ENCODE results near the gene RUFY3. TPM values are rescaled to one million over a fixed set of nuclear protein-coding genes. Genes with fewer than 3 reads are reported as not detected.

RUFY3 gene
- total and polyA plus RNA-seq, 2 of the 13 experiments (the other 11 are each of a cell fraction or from before 2014, with no cell fraction given) = 17.9 to 25.3 TPM

DNA sequence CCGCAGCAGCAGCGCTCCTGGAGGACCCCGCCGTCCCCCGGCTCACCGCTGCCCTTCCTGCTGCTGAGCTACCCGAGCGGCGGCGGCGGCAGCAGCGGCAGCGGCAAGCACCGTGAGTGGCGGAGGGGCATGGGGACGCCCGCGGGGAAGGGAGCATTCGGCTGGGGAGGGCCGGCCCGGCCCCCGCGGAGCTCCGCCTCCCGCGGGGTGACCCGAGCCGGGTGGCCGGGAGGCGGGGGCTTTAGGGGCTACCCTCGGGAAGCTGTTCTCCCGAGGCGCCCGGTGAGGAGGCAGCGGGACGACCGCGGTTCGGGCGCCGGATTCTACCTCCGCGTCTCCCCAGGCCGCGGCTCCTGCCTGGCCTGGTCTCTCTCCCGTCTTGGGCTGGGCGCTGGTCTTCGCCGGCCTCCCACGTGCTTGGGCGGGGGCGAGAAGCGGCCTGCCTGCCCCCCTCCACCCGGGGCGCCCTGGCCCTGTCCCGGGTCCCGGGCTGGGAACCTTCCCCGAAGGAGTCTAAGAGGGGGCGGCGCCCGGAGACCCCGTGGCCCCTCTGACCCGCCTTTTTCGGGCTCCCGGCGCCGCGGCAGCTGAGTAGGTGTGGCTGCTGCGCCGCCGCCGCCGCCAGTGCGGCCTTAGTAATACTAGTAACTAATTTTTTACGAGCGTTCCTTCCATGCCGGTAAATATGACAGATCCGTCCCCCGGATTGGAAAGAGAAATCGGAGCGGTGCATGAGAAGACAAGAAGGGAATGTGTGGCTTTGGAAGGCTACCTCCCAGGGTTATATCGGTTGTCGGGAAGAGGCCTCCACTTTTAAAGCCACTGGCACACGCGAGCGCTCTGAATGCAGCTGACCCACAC lies 16.4 kb upstream of the RUFY3 start (continued):
- no peak for TF ChIP-seq LCORL (IDR thresholded peaks at IDR 0.05)
- no peak for TF ChIP-seq LCORL (CRISPR knock-in tag; IDR thresholded peaks at IDR 0.05)
- no peak for TF ChIP-seq ZNF678 (CRISPR knock-in tag; IDR thresholded peaks at IDR 0.05)
- TF ChIP-seq ZNF747 (CRISPR knock-in tag; IDR thresholded peaks at IDR 0.05; ENCODE audit: borderline replicate concordance) = no peak
- TF ChIP-seq, protein P1, sequence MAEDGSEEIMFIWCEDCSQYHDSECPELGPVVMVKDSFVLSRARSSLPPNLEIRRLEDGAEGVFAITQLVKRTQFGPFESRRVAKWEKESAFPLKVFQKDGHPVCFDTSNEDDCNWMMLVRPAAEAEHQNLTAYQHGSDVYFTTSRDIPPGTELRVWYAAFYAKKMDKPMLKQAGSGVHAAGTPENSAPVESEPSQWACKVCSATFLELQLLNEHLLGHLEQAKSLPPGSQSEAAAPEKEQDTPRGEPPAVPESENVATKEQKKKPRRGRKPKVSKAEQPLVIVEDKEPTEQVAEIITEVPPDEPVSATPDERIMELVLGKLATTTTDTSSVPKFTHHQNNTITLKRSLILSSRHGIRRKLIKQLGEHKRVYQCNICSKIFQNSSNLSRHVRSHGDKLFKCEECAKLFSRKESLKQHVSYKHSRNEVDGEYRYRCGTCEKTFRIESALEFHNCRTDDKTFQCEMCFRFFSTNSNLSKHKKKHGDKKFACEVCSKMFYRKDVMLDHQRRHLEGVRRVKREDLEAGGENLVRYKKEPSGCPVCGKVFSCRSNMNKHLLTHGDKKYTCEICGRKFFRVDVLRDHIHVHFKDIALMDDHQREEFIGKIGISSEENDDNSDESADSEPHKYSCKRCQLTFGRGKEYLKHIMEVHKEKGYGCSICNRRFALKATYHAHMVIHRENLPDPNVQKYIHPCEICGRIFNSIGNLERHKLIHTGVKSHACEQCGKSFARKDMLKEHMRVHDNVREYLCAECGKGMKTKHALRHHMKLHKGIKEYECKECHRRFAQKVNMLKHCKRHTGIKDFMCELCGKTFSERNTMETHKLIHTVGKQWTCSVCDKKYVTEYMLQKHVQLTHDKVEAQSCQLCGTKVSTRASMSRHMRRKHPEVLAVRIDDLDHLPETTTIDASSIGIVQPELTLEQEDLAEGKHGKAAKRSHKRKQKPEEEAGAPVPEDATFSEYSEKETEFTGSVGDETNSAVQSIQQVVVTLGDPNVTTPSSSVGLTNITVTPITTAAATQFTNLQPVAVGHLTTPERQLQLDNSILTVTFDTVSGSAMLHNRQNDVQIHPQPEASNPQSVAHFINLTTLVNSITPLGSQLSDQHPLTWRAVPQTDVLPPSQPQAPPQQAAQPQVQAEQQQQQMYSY (CRISPR knock-in tag; IDR thresholded peaks at IDR 0.05) = peak; percentile 20
- no peak for TF ChIP-seq MIXL1 (CRISPR knock-in tag; IDR thresholded peaks at IDR 0.05)
- no peak for TF ChIP-seq ZNF543 (CRISPR knock-in tag; IDR thresholded peaks at IDR 0.05)
- TF ChIP-seq ZNF775 (CRISPR knock-in tag; IDR thresholded peaks at IDR 0.05; ENCODE audit: borderline replicate concordance) = no peak
- TF ChIP-seq FOXK1 (CRISPR knock-in tag; IDR thresholded peaks at IDR 0.05; ENCODE audit: borderline replicate concordance, low read depth) = peak; percentile 2; the same call in 1 of the 2 replicates
- TF ChIP-seq, protein P2, sequence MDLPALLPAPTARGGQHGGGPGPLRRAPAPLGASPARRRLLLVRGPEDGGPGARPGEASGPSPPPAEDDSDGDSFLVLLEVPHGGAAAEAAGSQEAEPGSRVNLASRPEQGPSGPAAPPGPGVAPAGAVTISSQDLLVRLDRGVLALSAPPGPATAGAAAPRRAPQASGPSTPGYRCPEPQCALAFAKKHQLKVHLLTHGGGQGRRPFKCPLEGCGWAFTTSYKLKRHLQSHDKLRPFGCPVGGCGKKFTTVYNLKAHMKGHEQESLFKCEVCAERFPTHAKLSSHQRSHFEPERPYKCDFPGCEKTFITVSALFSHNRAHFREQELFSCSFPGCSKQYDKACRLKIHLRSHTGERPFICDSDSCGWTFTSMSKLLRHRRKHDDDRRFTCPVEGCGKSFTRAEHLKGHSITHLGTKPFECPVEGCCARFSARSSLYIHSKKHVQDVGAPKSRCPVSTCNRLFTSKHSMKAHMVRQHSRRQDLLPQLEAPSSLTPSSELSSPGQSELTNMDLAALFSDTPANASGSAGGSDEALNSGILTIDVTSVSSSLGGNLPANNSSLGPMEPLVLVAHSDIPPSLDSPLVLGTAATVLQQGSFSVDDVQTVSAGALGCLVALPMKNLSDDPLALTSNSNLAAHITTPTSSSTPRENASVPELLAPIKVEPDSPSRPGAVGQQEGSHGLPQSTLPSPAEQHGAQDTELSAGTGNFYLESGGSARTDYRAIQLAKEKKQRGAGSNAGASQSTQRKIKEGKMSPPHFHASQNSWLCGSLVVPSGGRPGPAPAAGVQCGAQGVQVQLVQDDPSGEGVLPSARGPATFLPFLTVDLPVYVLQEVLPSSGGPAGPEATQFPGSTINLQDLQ (CRISPR knock-in tag; IDR thresholded peaks at IDR 0.05) = peak; percentile 96
- no peak for TF ChIP-seq ZNF672 (CRISPR knock-in tag; IDR thresholded peaks at IDR 0.05)
- no peak for TF ChIP-seq HHEX (CRISPR knock-in tag; IDR thresholded peaks at IDR 0.05)
- no peak for TF ChIP-seq PAX8 (CRISPR knock-in tag; IDR thresholded peaks at IDR 0.05; ENCODE audit: borderline replicate concordance)
- TF ChIP-seq SALL1 (CRISPR knock-in tag; IDR thresholded peaks at IDR 0.05) = peak; percentile 64
- TF ChIP-seq, protein P3, sequence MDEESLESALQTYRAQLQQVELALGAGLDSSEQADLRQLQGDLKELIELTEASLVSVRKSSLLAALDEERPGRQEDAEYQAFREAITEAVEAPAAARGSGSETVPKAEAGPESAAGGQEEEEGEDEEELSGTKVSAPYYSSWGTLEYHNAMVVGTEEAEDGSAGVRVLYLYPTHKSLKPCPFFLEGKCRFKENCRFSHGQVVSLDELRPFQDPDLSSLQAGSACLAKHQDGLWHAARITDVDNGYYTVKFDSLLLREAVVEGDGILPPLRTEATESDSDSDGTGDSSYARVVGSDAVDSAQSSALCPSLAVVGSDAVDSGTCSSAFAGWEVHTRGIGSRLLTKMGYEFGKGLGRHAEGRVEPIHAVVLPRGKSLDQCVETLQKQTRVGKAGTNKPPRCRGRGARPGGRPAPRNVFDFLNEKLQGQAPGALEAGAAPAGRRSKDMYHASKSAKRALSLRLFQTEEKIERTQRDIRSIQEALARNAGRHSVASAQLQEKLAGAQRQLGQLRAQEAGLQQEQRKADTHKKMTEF (CRISPR knock-in tag; IDR thresholded peaks at IDR 0.05) = peak; percentile 83
- TF ChIP-seq ZNF549 (CRISPR knock-in tag; IDR thresholded peaks at IDR 0.05) = no peak
- TF ChIP-seq, protein P4, sequence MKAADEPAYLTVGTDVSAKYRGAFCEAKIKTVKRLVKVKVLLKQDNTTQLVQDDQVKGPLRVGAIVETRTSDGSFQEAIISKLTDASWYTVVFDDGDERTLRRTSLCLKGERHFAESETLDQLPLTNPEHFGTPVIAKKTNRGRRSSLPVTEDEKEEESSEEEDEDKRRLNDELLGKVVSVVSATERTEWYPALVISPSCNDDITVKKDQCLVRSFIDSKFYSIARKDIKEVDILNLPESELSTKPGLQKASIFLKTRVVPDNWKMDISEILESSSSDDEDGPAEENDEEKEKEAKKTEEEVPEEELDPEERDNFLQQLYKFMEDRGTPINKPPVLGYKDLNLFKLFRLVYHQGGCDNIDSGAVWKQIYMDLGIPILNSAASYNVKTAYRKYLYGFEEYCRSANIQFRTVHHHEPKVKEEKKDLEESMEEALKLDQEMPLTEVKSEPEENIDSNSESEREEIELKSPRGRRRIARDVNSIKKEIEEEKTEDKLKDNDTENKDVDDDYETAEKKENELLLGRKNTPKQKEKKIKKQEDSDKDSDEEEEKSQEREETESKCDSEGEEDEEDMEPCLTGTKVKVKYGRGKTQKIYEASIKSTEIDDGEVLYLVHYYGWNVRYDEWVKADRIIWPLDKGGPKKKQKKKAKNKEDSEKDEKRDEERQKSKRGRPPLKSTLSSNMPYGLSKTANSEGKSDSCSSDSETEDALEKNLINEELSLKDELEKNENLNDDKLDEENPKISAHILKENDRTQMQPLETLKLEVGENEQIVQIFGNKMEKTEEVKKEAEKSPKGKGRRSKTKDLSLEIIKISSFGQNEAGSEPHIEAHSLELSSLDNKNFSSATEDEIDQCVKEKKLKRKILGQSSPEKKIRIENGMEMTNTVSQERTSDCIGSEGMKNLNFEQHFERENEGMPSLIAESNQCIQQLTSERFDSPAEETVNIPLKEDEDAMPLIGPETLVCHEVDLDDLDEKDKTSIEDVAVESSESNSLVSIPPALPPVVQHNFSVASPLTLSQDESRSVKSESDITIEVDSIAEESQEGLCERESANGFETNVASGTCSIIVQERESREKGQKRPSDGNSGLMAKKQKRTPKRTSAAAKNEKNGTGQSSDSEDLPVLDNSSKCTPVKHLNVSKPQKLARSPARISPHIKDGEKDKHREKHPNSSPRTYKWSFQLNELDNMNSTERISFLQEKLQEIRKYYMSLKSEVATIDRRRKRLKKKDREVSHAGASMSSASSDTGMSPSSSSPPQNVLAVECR (CRISPR knock-in tag; IDR thresholded peaks at IDR 0.05; ENCODE audit: borderline replicate concordance) = peak; percentile 56
- no peak for TF ChIP-seq FOXK2 (IDR thresholded peaks at IDR 0.05)
